HPDE6-E6E7 (cell line): Measurements from ENCODE around the gene KLHDC2.
"Not testable (repeated sequence)": the region's sequence is repeated elsewhere in the genome, so short reads cannot be mapped to it uniquely, and the experiment has no call there.

Source experiments
- DNase-seq: peaks from one replicate; pipeline ENCODE4 v3.0.0; 2011; ENCODE audit warnings: missing footprints; ENCODE audit errors: extremely low spot score

Gene KLHDC2

GRCh38 chr14:49778421-49778820 lies 10.5 kb downstream of the KLHDC2 start:
- no peak for DNase-seq

DNA sequence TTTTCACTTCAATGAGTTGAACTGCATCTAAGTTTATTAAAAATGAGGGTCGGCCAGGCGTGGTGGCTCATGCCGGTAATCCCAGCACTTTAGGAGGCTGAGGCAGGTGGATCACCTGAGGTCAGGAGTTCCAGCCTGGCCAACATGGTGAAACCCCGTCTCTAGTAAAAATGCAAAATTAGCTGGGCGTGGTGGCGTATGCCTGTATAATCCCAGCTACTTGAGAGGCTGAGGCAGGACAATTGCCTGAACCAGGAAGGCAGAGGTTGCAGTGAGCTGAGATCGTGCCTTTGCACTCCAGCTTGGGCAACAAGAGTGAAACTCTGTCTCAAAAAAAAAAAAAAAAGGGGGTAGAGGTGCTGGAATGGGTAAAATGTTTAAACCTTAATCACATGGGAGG lies 13.1 kb downstream of the KLHDC2 start:
- not testable (repeated sequence) for DNase-seq

DNA sequence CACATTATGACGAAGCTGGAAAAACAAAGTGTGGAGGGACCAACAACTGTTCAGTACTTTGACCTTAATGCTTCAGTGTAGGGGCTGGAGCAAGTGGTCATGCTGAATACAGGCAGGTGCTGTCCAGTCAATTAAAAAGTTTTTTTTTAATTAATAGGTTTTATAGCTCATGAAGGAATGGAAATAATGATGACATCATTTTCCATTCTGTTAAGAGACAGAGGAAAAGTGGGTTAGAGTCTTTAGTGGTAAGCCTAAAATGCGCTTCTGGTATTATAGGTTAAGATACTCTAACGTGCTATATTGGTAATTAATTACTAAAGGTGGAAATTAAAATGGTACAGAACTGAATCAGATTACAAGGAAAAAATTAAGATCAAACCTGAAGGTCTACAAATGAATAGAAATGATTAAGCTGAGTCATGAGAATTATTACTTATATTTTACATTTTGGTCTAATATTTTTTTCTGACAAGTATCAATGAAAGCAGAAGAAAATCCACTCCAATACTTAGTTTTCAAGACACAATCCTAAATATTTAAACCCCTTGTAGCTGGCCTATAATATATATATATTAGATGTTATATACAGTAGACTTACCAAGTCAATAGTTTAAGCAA lies 15.6 kb downstream of the KLHDC2 start:
- DNase-seq: no peak

DNA sequence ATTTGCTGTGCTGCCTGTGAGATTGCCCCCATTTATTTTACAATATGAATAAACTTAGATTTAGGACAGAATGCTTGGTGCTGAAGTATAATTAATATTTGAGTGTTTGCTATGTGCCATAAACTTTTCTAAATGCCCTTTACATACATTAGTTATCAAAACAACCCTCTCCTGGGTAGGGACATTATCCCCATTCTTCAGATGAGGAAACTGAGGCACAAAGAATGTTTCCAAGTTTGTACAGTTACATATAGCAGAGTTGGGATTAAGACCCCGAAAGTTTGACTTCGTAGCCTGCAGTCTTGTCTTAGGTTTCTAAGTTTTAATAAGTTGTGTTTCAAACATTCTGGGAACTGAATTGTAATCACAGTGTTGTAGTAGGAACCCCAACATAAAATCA lies 18.4 kb downstream of the KLHDC2 start:
- DNase-seq: no peak

- DNase-seq: no peak
Measured at GRCh38 chr14:49792618-49793017, 24.7 kb downstream of the KLHDC2 start.

DNA sequence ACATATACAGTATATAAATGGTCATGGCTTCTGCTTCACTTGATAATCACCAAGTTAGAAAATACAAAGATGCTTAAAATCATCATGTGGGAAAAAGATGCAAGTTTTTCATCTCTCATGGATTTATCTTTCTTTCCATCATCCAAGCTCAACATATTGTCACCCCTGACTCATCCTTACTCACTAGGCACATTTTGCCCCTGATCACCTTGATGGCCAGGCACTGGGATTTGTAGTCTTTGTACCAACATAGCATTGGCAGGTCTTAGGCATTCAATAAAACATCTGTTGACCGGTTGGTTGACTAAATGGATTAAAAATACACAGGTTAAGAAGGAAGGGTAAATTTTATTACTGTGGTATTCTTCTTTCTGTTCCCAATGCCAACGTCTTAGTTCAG lies 28.1 kb downstream of the KLHDC2 start:
- DNase-seq: no peak

DNA sequence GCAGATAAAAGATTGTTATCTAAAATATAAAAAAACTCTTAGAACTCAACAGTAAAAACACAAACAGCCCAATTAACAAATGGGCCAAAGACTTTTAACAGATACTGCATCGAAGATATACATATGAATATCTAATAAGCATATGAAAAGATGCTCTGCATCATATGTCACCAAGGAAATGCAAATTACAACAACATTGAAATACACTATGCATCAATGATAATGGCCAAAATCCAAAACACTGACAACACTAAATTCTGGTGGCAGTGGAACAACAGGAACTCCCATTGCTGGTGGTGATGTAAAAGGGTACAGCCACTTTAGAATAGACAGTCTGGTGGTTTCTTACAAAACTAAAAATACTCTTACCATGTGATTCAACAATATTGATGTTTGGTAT lies 40.8 kb downstream of the KLHDC2 start:
- no peak for DNase-seq

- DNase-seq: not testable (repeated sequence)
Measured at GRCh38 chr14:49816118-49816517, 48.2 kb downstream of the KLHDC2 start.

- DNase-seq: no peak
Measured at GRCh38 chr14:49816844-49817243, 48.9 kb downstream of the KLHDC2 start.

DNA sequence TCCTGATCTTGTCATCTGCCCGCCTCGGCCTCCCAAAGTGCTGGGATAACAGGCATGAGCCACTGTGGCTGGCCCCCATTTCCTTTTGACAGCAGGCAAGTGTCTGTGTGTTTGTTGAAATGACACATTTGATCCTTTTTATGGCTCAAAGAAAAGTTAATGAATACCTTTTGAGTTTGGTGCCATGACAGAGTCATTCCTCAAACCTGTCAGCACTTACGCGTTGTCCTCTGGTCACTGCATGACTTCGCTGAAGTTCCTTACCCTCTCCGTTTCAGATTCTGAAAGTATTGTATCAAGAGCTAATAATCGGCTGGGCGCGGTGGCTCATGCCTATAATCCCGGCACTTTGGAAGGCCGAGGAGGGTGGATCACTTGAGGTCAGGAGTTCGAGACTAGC lies 52.2 kb downstream of the KLHDC2 start:
- DNase-seq: no peak

DNA sequence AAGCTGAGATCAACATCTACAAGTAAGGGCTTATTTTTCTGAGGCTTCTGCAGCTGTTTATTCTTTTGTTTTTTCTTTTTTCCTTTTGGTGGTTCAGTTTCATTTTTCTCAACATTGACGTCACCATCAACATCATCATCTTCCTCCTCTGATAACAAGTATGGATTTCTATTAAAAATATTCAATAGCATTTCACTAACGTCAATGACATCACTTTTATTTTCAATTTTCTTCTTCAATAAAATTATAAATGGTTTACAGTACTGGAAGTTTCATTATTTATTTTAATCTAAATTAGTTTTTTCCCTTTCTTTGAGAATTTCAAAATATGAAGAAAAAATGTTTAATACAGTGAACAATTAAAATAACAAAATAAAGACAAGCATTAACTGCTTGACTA lies 60.7 kb downstream of the KLHDC2 start:
- DNase-seq: no peak
